ENCODE measurements around the gene LAMC1.

DNA sequence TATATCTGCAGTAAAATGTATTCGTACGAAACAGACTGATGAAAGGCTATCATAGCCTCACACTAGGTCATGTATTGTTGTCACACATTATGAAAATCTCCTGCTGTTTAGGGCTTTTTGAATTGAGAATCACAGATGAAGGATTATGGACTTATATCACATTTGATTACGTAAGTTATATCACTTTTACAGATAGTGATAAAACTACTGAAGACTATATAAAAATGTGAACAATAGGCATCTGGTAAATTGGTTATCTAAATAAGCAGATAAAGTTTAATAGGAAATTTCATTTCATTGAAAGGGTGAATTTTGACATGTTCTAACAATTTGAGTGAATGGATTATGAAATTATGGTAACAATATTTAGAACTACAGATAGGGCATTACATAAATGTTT is 20.0 kb downstream of the LAMC1 start:
- TF ChIP-seq, protein P1, sequence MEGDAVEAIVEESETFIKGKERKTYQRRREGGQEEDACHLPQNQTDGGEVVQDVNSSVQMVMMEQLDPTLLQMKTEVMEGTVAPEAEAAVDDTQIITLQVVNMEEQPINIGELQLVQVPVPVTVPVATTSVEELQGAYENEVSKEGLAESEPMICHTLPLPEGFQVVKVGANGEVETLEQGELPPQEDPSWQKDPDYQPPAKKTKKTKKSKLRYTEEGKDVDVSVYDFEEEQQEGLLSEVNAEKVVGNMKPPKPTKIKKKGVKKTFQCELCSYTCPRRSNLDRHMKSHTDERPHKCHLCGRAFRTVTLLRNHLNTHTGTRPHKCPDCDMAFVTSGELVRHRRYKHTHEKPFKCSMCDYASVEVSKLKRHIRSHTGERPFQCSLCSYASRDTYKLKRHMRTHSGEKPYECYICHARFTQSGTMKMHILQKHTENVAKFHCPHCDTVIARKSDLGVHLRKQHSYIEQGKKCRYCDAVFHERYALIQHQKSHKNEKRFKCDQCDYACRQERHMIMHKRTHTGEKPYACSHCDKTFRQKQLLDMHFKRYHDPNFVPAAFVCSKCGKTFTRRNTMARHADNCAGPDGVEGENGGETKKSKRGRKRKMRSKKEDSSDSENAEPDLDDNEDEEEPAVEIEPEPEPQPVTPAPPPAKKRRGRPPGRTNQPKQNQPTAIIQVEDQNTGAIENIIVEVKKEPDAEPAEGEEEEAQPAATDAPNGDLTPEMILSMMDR (IDR thresholded peaks at IDR 0.05): no peak
- TF ChIP-seq EZH2 (IDR thresholded peaks at IDR 0.05; ENCODE audit: borderline replicate concordance, insufficient read depth, low read depth, low read length, poor library complexity, severe bottlenecking): no peak

Measured in B cell (primary cell).